ENCODE measurements around the gene ZDHHC17.

ZDHHC17 gene

GRCh38 chr12:76763746-76764675, at the start of gene ZDHHC17:
ZDHHC17 (plus strand) TSS chr12:76764115; CDS start chr12:76764237, 122 bp downstream.
- TF ChIP-seq USF1 (IDR thresholded peaks at IDR 0.05) (no peak), FOXM1 (IDR thresholded peaks at IDR 0.05; ENCODE audit: borderline replicate concordance, low read depth) (no peak), TEAD4 (IDR thresholded peaks at IDR 0.05) (no peak), REST (IDR thresholded peaks at IDR 0.05; ENCODE audit: low read depth) (no peak), MAX (IDR thresholded peaks at IDR 0.05) (peak; percentile 26; the same call in 1 of the 2 replicates), ZBTB7A (IDR thresholded peaks at IDR 0.05; ENCODE audit: low read depth) (peak; percentile 97), NFIC (IDR thresholded peaks at IDR 0.05) (no peak), TAF1 (IDR thresholded peaks at IDR 0.05; ENCODE audit: low read depth) (peak; percentile 91), TCF12 (IDR thresholded peaks at IDR 0.05; ENCODE audit: low read depth) (0 out of 2 replicates have a peak, but pooled peaks have one; percentile 31), YY1 (IDR thresholded peaks at IDR 0.05; ENCODE audit: low read depth) (peak; percentile 96)

GRCh38 chr12:76714415-76714814, 49.5 kb upstream of the ZDHHC17 start:
- TF ChIP-seq MAX (IDR thresholded peaks at IDR 0.05): no peak
- no peak for TF ChIP-seq TCF12 (IDR thresholded peaks at IDR 0.05; ENCODE audit: low read depth)
- TF ChIP-seq REST (IDR thresholded peaks at IDR 0.05; ENCODE audit: low read depth): no peak
- no peak for TF ChIP-seq TAF1 (IDR thresholded peaks at IDR 0.05; ENCODE audit: low read depth)
- no peak for TF ChIP-seq NFIC (IDR thresholded peaks at IDR 0.05)
- no peak for TF ChIP-seq RAD21 (IDR thresholded peaks at IDR 0.05; ENCODE audit: low read depth)
- TF ChIP-seq TEAD4 (IDR thresholded peaks at IDR 0.05): no peak
- no peak for TF ChIP-seq ZBTB7A (IDR thresholded peaks at IDR 0.05; ENCODE audit: low read depth)
- no peak for TF ChIP-seq FOXM1 (IDR thresholded peaks at IDR 0.05; ENCODE audit: borderline replicate concordance, low read depth)
- TF ChIP-seq USF1 (IDR thresholded peaks at IDR 0.05): no peak
- no peak for TF ChIP-seq CREB1 (IDR thresholded peaks at IDR 0.05; ENCODE audit: low read depth)
- TF ChIP-seq YY1 (IDR thresholded peaks at IDR 0.05; ENCODE audit: low read depth): no peak
- TF ChIP-seq EGR1 (IDR thresholded peaks at IDR 0.05): no peak
- TF ChIP-seq CEBPB (IDR thresholded peaks at IDR 0.05): no peak

GRCh38 chr12:76714861-76715260, 49.1 kb upstream of the ZDHHC17 start:
- TF ChIP-seq REST (IDR thresholded peaks at IDR 0.05; ENCODE audit: low read depth) (no peak), TAF1 (IDR thresholded peaks at IDR 0.05; ENCODE audit: low read depth) (no peak), USF1 (IDR thresholded peaks at IDR 0.05) (no peak), EP300 (IDR thresholded peaks at IDR 0.05; ENCODE audit: borderline replicate concordance) (no peak), CEBPB (IDR thresholded peaks at IDR 0.05) (no peak), MAX (IDR thresholded peaks at IDR 0.05) (no peak), EGR1 (IDR thresholded peaks at IDR 0.05) (no peak), RAD21 (IDR thresholded peaks at IDR 0.05; ENCODE audit: low read depth) (no peak), TCF12 (IDR thresholded peaks at IDR 0.05; ENCODE audit: low read depth) (no peak), NFIC (IDR thresholded peaks at IDR 0.05) (no peak), YY1 (IDR thresholded peaks at IDR 0.05; ENCODE audit: low read depth) (no peak), CREB1 (IDR thresholded peaks at IDR 0.05; ENCODE audit: low read depth) (no peak), FOXM1 (IDR thresholded peaks at IDR 0.05; ENCODE audit: borderline replicate concordance, low read depth) (no peak), ZBTB7A (IDR thresholded peaks at IDR 0.05; ENCODE audit: low read depth) (no peak), TEAD4 (IDR thresholded peaks at IDR 0.05) (no peak)

Measured in Ishikawa (cell line).